SHP77 treated with DMSO at 0.1 percent for 48 hours (cell line): ENCODE data around the gene ATG16L1.
A peak's percentile ranks its signal among the peaks of the same experiment; 100 is the strongest.

Experiments used
- DNase-seq: peaks from one replicate; lab custom pipeline; 2025; lab: John Stamatoyannopoulos, UW

The ATG16L1 gene

GRCh38 chr2:233290051-233290845 is 38.8 kb downstream of the ATG16L1 start:
- peak; percentile 47 for DNase-seq

GRCh38 chr2:233295891-233296290 is 44.4 kb downstream of the ATG16L1 start:
- DNase-seq: no peak

DNA sequence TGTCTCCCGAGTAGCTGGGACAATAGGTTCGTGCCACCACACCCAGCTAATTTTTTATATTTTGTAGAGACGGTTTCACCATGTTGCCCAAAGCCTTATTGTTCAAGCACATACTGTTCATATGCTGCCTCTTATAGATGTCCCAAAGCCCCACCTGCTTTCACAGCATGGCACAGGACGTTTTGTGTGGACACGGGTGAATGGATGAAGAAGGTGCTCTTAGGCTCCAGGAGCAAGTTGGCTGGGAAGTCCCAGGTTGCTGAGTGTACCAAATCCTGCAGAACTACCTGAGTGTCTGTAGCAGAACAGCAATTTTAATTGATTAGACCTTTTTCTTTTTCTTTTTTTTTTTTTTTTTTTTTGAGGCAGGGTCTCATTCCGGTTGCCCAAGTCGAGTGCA is 45.6 kb downstream of the ATG16L1 start:
- no peak for DNase-seq

GRCh38 chr2:233300401-233300800 is 48.9 kb downstream of the ATG16L1 start:
- no peak for DNase-seq

- no peak for DNase-seq
Observed at GRCh38 chr2:233301248-233301647, 49.8 kb downstream of the ATG16L1 start.

- no peak for DNase-seq
Observed at GRCh38 chr2:233301811-233302210, 50.3 kb downstream of the ATG16L1 start.

DNA sequence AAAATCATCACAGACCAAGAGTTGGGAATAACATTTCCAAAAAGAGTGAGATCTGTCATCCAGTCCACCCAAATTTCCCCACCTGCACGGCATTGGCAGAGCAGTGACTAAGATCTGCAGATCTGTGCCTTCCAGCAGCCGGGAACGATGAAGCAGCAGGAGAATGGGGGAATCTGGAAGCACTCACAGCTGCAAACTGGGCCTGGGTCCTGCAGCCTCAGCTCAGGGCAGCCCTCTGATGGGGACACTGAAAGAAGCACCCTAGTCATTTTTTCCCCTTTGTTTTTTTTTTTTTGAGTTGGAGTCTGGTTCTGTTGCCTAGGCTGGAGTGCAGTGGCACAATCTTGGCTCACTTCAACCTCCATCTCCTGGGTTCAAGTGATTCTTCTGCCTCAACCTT is 51.8 kb downstream of the ATG16L1 start:
- DNase-seq: no peak

DNA sequence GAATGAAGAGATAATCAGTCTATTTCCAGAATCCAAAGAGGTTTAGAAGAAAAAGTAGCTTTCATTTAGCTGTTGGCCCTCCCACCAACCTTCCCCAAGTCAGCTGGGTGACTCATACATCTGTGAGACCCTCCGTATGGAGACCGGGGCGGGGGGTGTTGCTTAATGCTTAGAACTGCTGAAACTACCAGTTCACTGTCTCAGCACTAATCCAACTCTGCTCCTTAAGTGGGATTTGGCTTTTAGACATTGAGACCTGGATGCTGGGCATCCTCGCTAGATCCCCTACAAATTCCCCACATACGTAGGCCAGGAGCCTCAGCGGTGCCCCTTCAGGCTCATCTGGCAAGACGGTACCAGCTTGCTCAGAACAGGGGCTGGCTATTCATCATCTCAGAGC is 56.1 kb downstream of the ATG16L1 start, which contains the start of gene SAG:
Gene SAG (plus strand): TSS at position 252 of the 400 bp plus-strand sequence. CDS start 1,374 bp downstream, outside the sequence.
- DNase-seq: no peak

DNA sequence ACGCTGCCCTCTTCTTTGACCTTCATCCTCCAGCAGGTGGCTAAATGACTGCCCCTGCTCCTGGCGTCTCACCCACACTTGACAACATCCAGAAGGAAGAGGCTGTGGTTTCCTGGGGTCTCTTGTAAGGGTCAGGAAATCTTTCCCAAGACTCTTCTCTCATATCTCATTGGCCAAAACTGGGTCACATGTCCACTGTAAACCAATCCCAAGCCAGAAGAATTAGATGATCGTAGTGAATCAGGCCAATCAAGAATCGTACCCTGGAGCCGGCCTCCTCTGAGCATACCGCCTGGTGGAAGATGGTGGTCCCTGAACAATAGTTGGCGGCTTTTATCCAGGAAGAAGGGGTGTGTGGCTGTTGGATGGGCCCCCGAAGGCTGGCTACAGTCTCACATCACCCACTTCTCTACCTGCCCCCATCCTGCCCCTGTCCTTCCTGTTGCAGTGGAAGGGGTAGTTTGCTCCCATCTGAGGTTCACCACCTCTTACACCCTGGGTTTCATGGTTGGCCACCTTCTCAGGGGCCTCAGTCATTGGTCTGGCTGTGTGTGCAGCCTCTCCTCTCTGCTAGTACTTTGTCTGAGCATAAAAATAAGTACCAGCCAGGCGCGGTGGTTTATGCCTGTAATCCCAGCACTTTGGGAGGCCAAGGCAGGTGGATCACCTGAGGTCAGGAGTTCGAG is 59.9 kb downstream of the ATG16L1 start:
- no peak for DNase-seq

- no peak for DNase-seq
Observed at GRCh38 chr2:233312874-233313273, 61.4 kb downstream of the ATG16L1 start.

DNA sequence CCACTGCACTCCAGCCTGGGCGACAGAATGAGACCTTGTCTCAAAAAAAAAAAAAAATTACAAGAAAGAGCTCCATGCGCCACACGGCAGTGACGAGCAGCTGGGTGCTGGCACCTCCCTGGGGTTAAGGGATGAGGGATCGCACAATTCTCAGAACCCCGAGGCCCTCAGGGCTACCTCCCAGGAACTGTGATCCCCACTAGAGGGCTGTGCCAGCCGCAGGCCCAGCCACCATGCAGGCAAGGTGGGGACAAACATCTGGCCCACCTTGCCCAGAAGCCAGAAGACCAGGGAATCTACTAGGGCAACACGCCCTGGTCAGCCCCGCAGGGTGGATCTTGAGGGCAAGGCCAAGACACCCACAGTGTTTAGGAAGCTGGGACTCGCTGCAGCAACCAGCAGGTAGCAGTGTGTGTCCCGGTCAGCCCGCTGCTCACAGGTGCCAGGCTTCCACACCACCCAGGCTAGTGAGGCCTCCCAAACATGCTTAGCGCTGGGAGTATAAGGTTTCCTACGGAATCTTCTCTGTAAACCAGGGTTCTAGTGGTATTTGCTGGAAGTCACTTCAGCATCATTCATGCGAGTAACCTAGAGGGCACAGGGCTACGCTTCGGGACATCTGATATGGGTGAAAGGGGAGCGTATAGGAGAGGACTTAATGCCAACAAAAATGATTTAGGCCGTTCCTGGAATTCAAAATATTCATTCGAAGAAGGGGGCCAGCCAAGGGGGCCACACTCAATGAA is 62.9 kb downstream of the ATG16L1 start:
- DNase-seq: no peak

DNA sequence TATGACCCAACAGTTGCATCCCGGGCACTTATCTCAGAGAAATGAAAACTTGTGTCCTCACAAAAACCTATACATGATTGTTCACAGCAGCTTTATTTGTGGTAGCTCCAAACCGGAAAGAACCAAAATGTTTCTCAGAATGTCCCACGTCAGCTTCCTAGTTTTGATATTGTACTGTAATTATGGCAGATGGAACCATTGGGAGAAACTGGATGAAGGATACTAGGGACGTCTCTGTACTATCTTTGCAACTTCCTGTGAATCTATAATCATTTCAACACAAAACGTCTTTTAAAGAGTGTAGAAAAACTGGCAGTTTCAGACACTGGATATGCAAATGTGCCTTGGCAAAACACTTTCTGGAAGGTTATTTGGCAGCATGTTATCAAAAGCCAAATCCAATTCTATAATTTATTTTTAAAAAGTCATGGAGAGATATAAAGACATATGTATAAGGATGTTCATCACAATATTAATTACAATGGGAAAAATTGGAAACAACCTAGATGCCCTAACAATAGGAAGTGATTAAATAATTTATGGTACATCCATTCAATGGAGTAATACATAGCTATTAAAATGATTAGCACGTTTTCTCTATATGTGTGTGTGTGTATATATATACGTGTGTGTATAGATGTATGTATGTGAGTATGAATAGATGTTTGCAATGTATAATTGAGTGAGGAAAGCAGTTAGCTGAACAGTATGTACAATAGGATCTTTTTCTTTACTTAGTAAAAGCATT is 65.9 kb downstream of the ATG16L1 start:
- DNase-seq: no peak

- DNase-seq: no peak
Observed at GRCh38 chr2:233319256-233319655, 67.8 kb downstream of the ATG16L1 start.

DNA sequence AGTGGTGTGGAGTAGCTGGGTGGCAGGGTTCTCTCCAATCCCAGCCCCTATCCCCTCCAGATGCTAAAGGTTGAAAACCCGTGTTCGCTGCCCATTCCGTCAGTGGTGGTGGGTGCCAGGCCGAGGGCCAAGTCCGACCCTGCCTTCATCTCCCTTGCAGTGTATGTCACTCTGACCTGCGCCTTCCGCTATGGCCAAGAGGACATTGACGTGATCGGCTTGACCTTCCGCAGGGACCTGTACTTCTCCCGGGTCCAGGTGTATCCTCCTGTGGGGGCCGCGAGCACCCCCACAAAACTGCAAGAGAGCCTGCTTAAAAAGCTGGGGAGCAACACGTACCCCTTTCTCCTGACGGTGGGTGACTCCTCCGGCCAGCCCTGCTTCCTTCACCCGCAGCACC is 69.0 kb downstream of the ATG16L1 start:
- no peak for DNase-seq

DNA sequence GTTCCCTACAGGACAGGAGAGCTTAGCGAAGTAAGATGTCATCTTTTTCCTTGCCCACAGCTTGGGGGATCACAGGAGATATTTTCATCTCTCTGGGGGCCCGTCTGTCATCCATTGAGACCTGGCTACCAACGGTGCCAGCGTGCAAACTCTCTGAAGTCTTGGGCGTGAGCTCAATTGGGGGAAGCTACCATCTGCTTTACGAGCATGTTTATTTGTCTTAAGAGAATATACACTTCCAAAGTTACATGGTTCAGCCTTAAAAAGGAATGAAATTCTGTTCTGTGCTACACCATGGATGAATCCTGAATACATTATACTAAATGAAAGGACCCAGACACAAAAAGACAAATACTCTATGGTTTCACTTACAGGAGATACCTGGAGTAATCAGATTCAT is 69.7 kb downstream of the ATG16L1 start:
- no peak for DNase-seq

DNA sequence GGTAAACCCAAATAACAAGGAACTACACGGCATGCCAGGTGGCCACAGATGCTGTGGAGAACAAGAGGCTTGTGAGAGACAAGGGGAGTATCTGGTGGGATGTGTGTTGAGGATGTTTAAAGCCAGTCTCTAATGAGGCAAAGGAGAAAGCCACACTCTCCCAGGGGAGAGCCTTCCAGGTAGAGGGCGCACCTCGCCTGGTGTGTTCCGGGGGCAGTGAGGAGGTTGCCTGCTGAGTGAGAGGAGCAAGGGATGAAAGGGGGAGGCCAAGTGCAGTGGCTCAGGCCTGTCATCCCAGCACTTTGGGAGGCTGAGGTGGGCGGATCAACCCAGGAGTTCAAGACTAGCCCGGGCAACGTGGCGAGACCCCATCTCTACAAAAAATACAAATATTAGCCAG is 72.4 kb downstream of the ATG16L1 start:
- DNase-seq: no peak

- no peak for DNase-seq
Observed at GRCh38 chr2:233325256-233325655, 73.8 kb downstream of the ATG16L1 start.

DNA sequence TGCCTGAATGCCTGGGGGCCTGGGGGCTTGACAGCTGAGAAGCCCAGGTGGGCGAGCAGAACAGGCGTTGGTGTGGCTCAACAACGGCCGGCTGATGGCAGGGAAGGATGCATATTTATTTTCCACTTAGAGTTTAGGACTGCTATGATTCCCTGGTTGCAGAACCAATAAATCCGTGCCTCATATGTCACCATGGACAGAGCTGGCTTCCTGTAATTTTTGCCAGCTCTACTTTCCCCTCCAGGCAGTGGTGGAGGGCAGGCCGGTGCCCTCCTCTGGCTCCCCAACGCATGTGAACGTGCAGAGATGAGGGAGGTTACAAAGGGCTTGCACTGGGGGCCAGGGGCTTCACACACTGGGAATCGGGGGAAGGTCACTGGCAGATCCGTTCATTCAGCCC is 74.3 kb downstream of the ATG16L1 start:
- no peak for DNase-seq

DNA sequence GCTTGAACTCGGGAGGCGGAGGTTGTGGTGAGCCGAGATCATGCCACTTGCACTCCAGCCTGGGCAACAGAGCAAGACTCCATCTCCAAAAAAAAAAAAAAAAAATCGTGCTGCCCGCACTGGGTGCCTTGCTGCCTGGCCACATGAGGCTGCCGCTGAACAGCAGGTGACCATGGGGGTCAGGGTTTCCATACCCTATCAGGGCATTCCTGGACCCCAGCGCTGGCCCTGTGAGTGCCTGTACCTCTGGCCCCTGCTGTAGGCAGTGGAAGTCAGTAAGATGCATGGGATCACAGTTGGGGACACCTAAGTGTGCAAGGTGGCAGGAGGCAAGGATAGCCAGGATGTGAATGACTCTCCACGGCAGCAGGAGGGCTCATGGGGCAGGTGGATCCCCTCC is 75.0 kb downstream of the ATG16L1 start:
- no peak for DNase-seq

GRCh38 chr2:233328922-233329321 is 77.4 kb downstream of the ATG16L1 start:
- no peak for DNase-seq

- no peak for DNase-seq
Observed at GRCh38 chr2:233329489-233330135, 78.1 kb downstream of the ATG16L1 start.

GRCh38 chr2:233331536-233331935 is 80.1 kb downstream of the ATG16L1 start:
- no peak for DNase-seq
